RWPE2 (cell line): ENCODE results near the gene TM9SF4.

Experiments used
- ATAC-seq: fragments of 200-7000 bp; cut with Tn5 transposase; 3 replicates; pipeline ENCODE4 v1.9.1; 2021; ENCODE audit warnings: low read depth
- DNase-seq: peaks from one replicate; pipeline ENCODE4 v3.0.0-alpha.2; 2020; ENCODE audit warnings: low spot score
- H3K27ac ChIP-seq: fragments of 450-650 bp; 2 replicates; pipeline ENCODE4 v1.5.1; 2017; ENCODE audit warnings: mild to moderate bottlenecking; ENCODE audit not compliant: poor library complexity, severe bottlenecking
- H3K27me3 ChIP-seq: fragments of 250-450 bp; sonication (Bioruptor Pico); 2 replicates; pipeline ENCODE4 v1.5.1; 2021; ENCODE audit warnings: mild to moderate bottlenecking, moderate library complexity; ENCODE audit not compliant: insufficient read depth, poor library complexity, severe bottlenecking
- H3K36me3 ChIP-seq: fragments of 250-450 bp; sonication (Bioruptor Pico); 2 replicates; pipeline ENCODE4 v1.5.1; 2020; ENCODE audit warnings: low read depth, mild to moderate bottlenecking, moderate library complexity
- H3K4me1 ChIP-seq: fragments of 250-450 bp; sonication (Bioruptor Pico); 2 replicates; pipeline ENCODE4 v1.5.1; 2021; ENCODE audit warnings: mild to moderate bottlenecking, moderate library complexity; ENCODE audit not compliant: insufficient read depth, poor library complexity, severe bottlenecking
- H3K4me3 ChIP-seq: fragments of 250-450 bp; sonication (Bioruptor Pico); 2 replicates; pipeline ENCODE4 v1.5.1; 2021; ENCODE audit warnings: mild to moderate bottlenecking, moderate library complexity; ENCODE audit not compliant: severe bottlenecking
- H3K9me3 ChIP-seq: fragments of 250-450 bp; sonication (Bioruptor Pico); 2 replicates; pipeline ENCODE4 v1.5.1; 2021; ENCODE audit warnings: mild to moderate bottlenecking, moderate library complexity; ENCODE audit not compliant: severe bottlenecking
- TF ChIP-seq, protein P1 (sequence below): fragments of 450-650 bp; IDR thresholded peaks from one replicate; pipeline ENCODE4 v1.5.1; 2017; ENCODE audit warnings: mild to moderate bottlenecking, moderate library complexity; ENCODE audit not compliant: poor library complexity, severe bottlenecking

TM9SF4 gene

DNA sequence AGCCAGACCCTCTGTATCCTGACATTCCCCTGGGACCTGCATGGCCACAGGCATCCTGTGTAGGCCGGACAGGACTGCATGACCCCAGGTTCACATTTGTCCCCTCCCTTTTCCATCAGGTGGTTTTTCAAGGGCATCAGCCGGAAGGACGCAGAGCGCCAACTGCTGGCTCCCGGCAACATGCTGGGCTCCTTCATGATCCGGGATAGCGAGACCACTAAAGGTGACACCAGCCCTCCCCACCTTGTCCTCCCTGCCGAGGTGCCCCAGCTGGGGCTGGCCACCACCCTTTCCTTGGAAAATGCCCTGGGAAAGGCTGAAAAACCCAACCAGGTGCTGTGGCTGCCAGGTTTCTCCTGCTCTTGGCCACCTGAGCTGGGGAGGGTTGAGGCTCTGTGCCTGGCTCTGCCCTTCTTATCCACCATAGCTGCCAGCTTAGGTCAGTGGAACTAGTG, 29.8 kb upstream of the TM9SF4 start:
- H3K36me3 ChIP-seq = no peaks in the 10 kb centered on the region
- ATAC-seq = no peak
- peaks cover 6% of the 10 kb centered on the region for H3K4me1 ChIP-seq
- no peak for DNase-seq
- H3K27me3 ChIP-seq = peaks cover 31% of the 10 kb centered on the region
- TF ChIP-seq, protein P1, sequence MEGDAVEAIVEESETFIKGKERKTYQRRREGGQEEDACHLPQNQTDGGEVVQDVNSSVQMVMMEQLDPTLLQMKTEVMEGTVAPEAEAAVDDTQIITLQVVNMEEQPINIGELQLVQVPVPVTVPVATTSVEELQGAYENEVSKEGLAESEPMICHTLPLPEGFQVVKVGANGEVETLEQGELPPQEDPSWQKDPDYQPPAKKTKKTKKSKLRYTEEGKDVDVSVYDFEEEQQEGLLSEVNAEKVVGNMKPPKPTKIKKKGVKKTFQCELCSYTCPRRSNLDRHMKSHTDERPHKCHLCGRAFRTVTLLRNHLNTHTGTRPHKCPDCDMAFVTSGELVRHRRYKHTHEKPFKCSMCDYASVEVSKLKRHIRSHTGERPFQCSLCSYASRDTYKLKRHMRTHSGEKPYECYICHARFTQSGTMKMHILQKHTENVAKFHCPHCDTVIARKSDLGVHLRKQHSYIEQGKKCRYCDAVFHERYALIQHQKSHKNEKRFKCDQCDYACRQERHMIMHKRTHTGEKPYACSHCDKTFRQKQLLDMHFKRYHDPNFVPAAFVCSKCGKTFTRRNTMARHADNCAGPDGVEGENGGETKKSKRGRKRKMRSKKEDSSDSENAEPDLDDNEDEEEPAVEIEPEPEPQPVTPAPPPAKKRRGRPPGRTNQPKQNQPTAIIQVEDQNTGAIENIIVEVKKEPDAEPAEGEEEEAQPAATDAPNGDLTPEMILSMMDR = no peak
- H3K27ac ChIP-seq = no peak overlapping the region
- no peak overlapping the region for H3K4me3 ChIP-seq
- H3K9me3 ChIP-seq = no peaks in the 10 kb centered on the region

DNA sequence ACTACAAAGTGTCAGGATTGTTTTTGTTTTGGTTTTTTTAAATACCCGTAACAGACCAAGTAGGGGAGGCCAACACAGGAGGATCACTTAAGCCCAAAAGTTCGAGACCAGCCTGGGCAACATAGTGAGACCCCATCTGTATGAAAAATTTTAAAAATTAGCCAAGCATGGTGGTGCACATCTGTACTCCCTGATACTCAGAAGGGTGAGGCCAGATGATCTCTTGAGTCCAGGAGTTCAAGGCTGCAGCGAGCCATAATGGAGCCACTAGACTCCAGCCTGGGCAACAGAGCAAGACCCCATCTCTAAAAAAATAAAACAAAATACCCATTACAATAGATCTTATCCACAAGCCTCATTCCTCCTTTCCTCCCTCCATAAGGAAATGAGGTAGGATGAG, 28.7 kb upstream of the TM9SF4 start:
- Histone ChIP-seq H3K4me1 (peaks cover 6% of the 10 kb centered on the region), H3K27ac (no peak overlapping the region), H3K4me3 (no peak overlapping the region), H3K9me3 (no peaks in the 10 kb centered on the region), H3K36me3 (no peaks in the 10 kb centered on the region), H3K27me3 (peaks cover 27% of the 10 kb centered on the region)
- ATAC-seq (no peak), DNase-seq (no peak)
- TF ChIP-seq, protein P1 = no peak

DNA sequence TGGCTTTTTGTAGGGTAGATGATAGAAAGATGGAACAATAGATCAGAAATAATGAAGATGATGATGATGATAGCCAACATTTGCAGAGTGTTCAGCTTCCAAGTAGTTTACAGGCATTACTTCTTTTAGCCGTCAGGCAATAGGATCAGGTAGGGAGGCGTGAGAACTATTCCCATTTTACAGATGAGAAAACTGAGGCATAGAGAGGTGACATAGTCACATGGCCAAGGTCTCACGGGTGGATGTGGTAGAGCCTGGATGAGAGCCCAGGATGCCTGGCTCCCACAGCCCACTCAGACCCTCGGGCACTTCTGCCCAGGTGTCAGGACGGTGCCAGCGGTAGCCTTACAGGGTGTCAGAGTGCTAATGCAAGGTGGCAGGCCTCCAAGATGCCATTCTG, 26.0 kb upstream of the TM9SF4 start:
- Histone ChIP-seq H3K4me3 (no peak overlapping the region), H3K4me1 (peaks cover 6% of the 10 kb centered on the region), H3K9me3 (no peaks in the 10 kb centered on the region), H3K27ac (no peak overlapping the region), H3K36me3 (no peaks in the 10 kb centered on the region), H3K27me3 (peaks cover 27% of the 10 kb centered on the region)
- TF ChIP-seq, protein P1 = no peak
- DNase-seq (no peak), ATAC-seq (no peak)

DNA sequence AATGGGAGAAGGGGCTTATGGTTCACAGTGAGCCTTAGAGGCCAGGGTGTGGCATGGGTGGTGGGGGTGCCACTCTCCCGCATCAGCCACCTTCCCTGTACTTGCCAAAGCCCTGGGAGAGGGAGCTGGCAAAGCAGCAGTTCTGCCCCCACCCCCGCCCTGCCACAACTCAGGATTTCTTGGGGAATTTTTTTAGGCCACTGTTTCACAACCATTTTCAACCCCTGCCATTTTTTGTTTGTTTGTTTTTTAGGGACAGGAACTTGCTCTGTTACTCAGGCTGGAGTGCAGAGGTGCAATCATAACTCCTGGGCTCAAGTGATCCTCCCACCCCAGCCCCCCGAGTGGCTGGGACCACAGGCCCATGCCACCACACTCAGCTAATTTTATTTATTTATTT, 22.4 kb upstream of the TM9SF4 start:
- Histone ChIP-seq H3K4me1 (peaks cover 5% of the 10 kb centered on the region), H3K27ac (no peak overlapping the region), H3K27me3 (peaks cover 26% of the 10 kb centered on the region), H3K4me3 (no peak overlapping the region), H3K9me3 (no peaks in the 10 kb centered on the region), H3K36me3 (no peaks in the 10 kb centered on the region)
- no peak for DNase-seq
- no peak for ATAC-seq
- TF ChIP-seq, protein P1 = no peak

DNA sequence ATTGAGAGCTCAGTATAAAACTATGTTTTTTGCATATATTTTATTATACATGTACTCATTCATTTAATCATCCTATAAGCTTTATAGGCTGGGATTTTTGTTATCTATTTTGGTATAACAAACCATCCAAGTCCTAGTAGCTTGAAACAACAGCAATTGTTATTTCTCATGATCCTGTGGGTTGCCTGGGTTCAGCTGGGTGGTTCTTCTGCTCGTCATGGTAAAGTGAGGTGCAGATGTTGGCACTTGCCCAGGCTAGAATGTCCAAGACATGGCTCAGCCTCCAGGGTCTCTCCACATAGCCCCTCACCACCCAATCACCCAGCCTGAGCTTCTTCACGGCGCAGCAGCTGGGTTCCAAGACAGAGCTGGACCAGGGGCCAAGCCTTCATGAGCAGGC, 20.8 kb upstream of the TM9SF4 start:
- TF ChIP-seq, protein P1 = no peak
- no peak for DNase-seq
- Histone ChIP-seq H3K27me3 (peaks cover 27% of the 10 kb centered on the region), H3K36me3 (no peaks in the 10 kb centered on the region), H3K27ac (no peak overlapping the region), H3K4me3 (no peak overlapping the region), H3K4me1 (no peaks in the 10 kb centered on the region), H3K9me3 (no peaks in the 10 kb centered on the region)
- no peak for ATAC-seq
